ENCODE measurements around the gene PRIMA1.

DNA sequence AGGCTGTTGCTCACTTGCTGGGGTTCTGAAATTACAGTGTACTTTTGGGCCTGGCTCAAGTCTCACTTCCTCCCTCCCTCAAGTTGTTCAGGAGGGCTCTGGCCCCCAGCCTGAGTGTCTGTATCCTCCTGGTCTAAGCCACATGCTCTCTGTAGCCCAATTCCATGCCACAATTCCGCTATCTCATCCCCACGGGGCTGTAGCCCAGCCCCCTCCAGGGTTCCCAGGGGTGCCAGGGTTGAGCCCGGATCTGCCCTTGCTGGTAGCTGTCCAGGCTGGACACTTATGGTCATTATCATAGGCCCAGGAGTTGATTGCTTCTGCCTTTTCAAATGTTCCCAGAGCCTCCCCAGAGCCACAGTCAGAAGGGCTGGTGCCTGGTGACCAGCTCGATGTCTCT is 65.3 kb downstream of the PRIMA1 start:
- TF ChIP-seq, protein P1, sequence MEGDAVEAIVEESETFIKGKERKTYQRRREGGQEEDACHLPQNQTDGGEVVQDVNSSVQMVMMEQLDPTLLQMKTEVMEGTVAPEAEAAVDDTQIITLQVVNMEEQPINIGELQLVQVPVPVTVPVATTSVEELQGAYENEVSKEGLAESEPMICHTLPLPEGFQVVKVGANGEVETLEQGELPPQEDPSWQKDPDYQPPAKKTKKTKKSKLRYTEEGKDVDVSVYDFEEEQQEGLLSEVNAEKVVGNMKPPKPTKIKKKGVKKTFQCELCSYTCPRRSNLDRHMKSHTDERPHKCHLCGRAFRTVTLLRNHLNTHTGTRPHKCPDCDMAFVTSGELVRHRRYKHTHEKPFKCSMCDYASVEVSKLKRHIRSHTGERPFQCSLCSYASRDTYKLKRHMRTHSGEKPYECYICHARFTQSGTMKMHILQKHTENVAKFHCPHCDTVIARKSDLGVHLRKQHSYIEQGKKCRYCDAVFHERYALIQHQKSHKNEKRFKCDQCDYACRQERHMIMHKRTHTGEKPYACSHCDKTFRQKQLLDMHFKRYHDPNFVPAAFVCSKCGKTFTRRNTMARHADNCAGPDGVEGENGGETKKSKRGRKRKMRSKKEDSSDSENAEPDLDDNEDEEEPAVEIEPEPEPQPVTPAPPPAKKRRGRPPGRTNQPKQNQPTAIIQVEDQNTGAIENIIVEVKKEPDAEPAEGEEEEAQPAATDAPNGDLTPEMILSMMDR (IDR thresholded peaks at IDR 0.05) = no peak
- TF ChIP-seq EZH2 (IDR thresholded peaks at IDR 0.05; ENCODE audit: borderline replicate concordance, insufficient read depth, low read depth, low read length, poor library complexity, severe bottlenecking) = no peak
